Pancreas (tissue), 10 donors: ENCODE data around the gene TLE4. TPM values are rescaled to one million over a fixed set of nuclear protein-coding genes. Genes with fewer than 3 reads are reported as not detected.
"Not testable (repeated sequence)": the region's sequence is repeated elsewhere in the genome, so short reads cannot be mapped to it uniquely, and the experiment has no call there.

ENCODE experiments used
- ATAC-seq, 4 donors: fragments of 200-7000 bp; cut with Tn5 transposase; one replicate each; pipeline versions ENCODE4 v1.8.0 to v1.9.1; 2020; ENCODE audit warnings: mild to moderate bottlenecking in 4 of 4, moderate library complexity in 4 of 4
- DNase-seq, 6 donors: peaks; one replicate each; pipeline ENCODE4 v3.0.0-alpha.2; 2020
- FAIRE-seq: peaks from 2 replicates; lab custom pipeline; 2012; peaks lifted over from hg19 to GRCh38; lab: Jason Lieb, UNC
- H3K27ac ChIP-seq, 4 donors: fragments of 200-600 bp; sonication (generic); 1 replicate in 3 of 4; 2 replicates in 1 of 4; pipeline versions ENCODE4 v1.5.0 to v1.8.0; 2020
- H3K27me3 ChIP-seq, 4 donors: fragments of 200-600 bp; one replicate each; pipeline ENCODE4 v1.8.0; 2021
- H3K36me3 ChIP-seq, 3 donors: fragments of 200-600 bp; sonication (generic) in 1 of 3; one replicate each; pipeline versions ENCODE4 v1.5.0 to v1.8.0; 2020 to 2021
- H3K4me1 ChIP-seq, 3 donors: fragments of 200-600 bp; one replicate each; pipeline ENCODE4 v1.8.0; 2021
- H3K4me3 ChIP-seq, 4 donors: fragments of 200-600 bp; sonication (generic) in 2 of 4; one replicate each; pipeline versions ENCODE4 v1.5.0 to v1.8.0; 2020 to 2021
- H3K9me3 ChIP-seq, 4 donors: fragments of 200-600 bp; one replicate each; pipeline ENCODE4 v1.8.0; 2021
- CTCF ChIP-seq, 4 donors: fragments of 200-600 bp; sonication (generic) in 3 of 4; IDR thresholded peaks; one replicate each; pipeline versions ENCODE4 v1.5.0 to v1.8.0; 2021; ENCODE audit warnings: antibody characterized with exemption in 4 of 4
- WGBS, 2 donors: extraction: QIAGEN DNeasy Blood & Tissue Kit; methylation state at CpG; one replicate each; pipeline ENCODE4 v1.1.7; 2013; 5-methylcytosine and 5-hydroxymethylcytosine counted together
- intact Hi-C, 3 donors: fragments of 100-400 bp; cut with DNase I; formaldehyde crosslinking; loops; one replicate each; pipeline versions ENCODE4 v1.11.1 to v1.14.2; 2022
- polyA plus RNA-seq, 2 donors: library from polyadenylated mRNA; stranded (reverse); fragments of 200-250 nt; gene quantifications; one replicate each; pipeline ENCODE4 v1.2.3, GENCODE V29; 2013
- total RNA-seq, 6 donors: library from RNA; stranded (reverse); fragmentation: NEBNext Ultra II Directional in 4 of 6; extraction: Animal tissue kit (Norgen Biotek cat#: 25700) in 4 of 6; gene quantifications; one replicate each; pipeline versions ENCODE4 v1.2.1 to v1.2.4, GENCODE V29; 2021 to 2023
- donor health status: healthy with polysubstance abuse.
- donor health status: DM: no; HTN: no; CAD: no; lungs with moderate emphysema.
- donor health status: DM: no; HTN: no; CAD: no.
- donor health status: control.
- donor health status: control.
- donor health status: Bipolar disorder and iron deficiency.
- donor health status: DM: yes; HTN: yes; CAD: no.
- donor health status: DM: no; HTN: no; CAD: no.
- donor health status: DM: no; HTN: no; CAD: no.
- donor health status: DM: yes; HTN: yes; CAD: no.

The TLE4 gene
- total and polyA plus RNA-seq, 8 donors: 2.8 to 19.0 (median 9.7) TPM

GRCh38 chr9:79604921-79605562, 33.3 kb downstream of the TLE4 start:
- Histone ChIP-seq H3K36me3 (no peaks in the 10 kb centered on the region), H3K27ac (no peak overlapping the region), H3K4me3 (no peak overlapping the region), H3K9me3 (no peaks in the 10 kb centered on the region), H3K27me3 (no peaks in the 10 kb centered on the region), H3K4me1 (peaks cover 0 to 8% (median 0%) of the 10 kb centered on the region in 3 donors)
- no peak for DNase-seq
- intact Hi-C loops: no loop called here
- ATAC-seq: peak in 3 of 4 donors; percentile 46 to 69 (median 68)
- TF ChIP-seq CTCF (IDR thresholded peaks at IDR 0.05): no peak
- FAIRE-seq: no peak
- 28 to 34% methylated on average over 5 of the region's 5 CpGs for WGBS, 2 donors

GRCh38 chr9:79606529-79606928, 34.8 kb downstream of the TLE4 start:
- DNase-seq, intact Hi-C loops, FAIRE-seq, ATAC-seq, H3K4me3 ChIP-seq, H3K27me3 ChIP-seq, H3K36me3 ChIP-seq, H3K4me1 ChIP-seq, H3K9me3 ChIP-seq, H3K27ac ChIP-seq: not testable (repeated sequence)
- 87 to 89% methylated on average over 1 of the region's 1 CpG for WGBS, 2 donors

DNA sequence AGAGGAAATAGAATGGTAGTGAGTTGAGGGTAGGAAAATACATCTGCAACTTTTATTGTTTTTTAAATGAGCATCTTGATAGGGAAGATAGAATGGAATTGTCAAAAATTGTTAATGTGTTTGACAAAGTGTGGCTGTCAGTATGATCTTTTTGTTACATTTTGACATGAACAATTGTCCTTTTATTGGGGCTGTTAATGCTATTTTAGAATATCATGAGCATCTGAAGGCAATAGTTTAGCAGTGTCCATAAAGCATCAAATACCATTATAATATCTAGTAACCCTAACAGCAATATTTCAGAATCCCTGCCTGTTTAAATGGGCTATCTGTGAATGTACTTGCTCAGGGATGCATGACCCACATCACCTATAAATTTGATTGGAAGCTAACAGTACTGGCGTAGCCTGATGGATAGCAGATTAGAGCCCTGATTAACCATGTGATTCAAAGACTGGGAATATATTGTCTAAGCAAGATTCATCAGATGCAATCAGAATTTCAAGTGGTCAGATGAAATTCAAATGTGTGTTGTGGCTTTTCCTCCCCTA, 37.8 kb downstream of the TLE4 start:
- DNase-seq (no peak), ATAC-seq (no peak), FAIRE-seq (no peak)
- peaks cover 0 to 8% (median 6%) of the 10 kb centered on the region in 3 donors for H3K4me1 ChIP-seq
- intact Hi-C loops: no loop called here
- H3K9me3 ChIP-seq: no peaks in the 10 kb centered on the region
- H3K27ac ChIP-seq: no peak overlapping the region
- no peaks in the 10 kb centered on the region for H3K36me3 ChIP-seq
- no peaks in the 10 kb centered on the region for H3K27me3 ChIP-seq
- no peak overlapping the region for H3K4me3 ChIP-seq
- 91 to 97% methylated on average over 1 of the region's 1 CpG for WGBS, 2 donors
- no peak for TF ChIP-seq CTCF (IDR thresholded peaks at IDR 0.05)

DNA sequence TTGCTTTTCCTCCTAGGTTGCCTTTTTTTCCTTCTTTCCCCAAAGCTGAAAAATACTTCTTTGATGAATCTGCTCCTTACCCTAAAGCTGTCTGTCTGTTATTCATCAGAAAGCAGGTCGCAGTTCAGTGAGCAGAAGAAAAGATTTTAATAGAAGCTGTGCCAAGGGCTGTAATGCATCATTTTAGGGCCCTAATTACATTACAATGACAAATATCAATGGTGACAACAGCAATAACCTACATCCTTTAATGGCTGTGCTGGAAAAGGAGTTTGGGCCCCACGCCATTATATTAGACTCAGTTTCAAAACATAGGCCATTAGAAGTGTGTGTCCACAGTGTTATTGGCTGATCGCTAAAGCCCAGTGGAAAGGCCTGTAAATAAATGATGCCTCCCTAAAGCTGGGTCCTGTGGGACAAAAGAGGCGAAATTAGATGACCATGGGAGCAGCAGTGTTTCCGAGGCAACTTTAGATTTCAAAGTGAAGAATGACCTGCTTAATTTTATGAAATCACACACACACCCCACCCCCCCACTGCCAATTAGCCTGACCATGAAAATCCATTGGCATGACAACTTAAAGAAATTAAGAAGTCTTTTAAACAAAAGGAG, 38.4 kb downstream of the TLE4 start:
- H3K27me3 ChIP-seq: no peaks in the 10 kb centered on the region
- 73 to 84% methylated on average over 5 of the region's 5 CpGs for WGBS, 2 donors
- H3K36me3 ChIP-seq: no peaks in the 10 kb centered on the region
- DNase-seq: no peak
- no peak for TF ChIP-seq CTCF (IDR thresholded peaks at IDR 0.05)
- no peak for FAIRE-seq
- H3K4me3 ChIP-seq: no peak overlapping the region
- peaks cover 0 to 6% (median 3%) of the 10 kb centered on the region in 3 donors for H3K4me1 ChIP-seq
- H3K27ac ChIP-seq: no peak overlapping the region
- no peaks in the 10 kb centered on the region for H3K9me3 ChIP-seq
- intact Hi-C loops: no loop called here
- ATAC-seq: no peak

- peaks cover 0 to 6% (median 0%) of the 10 kb centered on the region in 3 donors for H3K4me1 ChIP-seq
- H3K27ac ChIP-seq: no peak overlapping the region
- FAIRE-seq: no peak
- H3K27me3 ChIP-seq: no peaks in the 10 kb centered on the region
- DNase-seq: no peak
- WGBS, 2 donors: 81 to 87% methylated on average over 4 of the region's 4 CpGs
- intact Hi-C loops: no loop called here
- H3K9me3 ChIP-seq: no peaks in the 10 kb centered on the region
- no peaks in the 10 kb centered on the region for H3K36me3 ChIP-seq
- no peak overlapping the region for H3K4me3 ChIP-seq
- ATAC-seq: peak in 2 of 4 donors; percentile 67 to 68
- TF ChIP-seq CTCF (IDR thresholded peaks at IDR 0.05): no peak
Observed at GRCh38 chr9:79610791-79611614, 39.2 kb downstream of the TLE4 start.
